SH-SY5Y (cell line): ENCODE results near the gene MAP3K20.

Experiments
- GATA2 ChIP-seq: IDR thresholded peaks from 2 replicates; pipeline ENCODE4 v1.6.1; 2011; ENCODE audit warnings: mild to moderate bottlenecking, low read depth, low read length
- GATA3 ChIP-seq: IDR thresholded peaks from 2 replicates; pipeline ENCODE4 v1.6.1; 2011; ENCODE audit warnings: low read depth, mild to moderate bottlenecking, low read length, moderate library complexity

DNA sequence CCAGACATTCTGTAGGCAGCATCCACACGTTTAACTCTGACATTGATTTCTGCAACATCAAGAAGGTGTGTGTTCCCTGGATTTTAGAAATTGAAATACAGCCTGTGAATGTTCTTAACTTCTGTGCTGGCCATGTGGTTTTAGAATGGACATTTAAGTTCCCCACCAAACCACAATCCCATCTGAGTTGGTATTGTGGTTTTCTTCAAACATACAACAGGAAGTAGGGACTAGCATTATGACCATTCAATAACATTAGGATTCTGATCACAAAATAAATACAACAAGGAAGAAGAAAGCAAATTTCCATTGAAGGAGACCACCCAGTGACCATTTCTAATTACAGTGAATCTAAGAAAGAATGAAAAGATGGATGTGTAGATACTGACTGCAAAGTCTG lies 51.2 kb downstream of the MAP3K20 start:
- TF ChIP-seq GATA2 (no peak), GATA3 (no peak)
